Muscle of arm (tissue), 12 donors: Measurements from ENCODE around the gene KCTD20. TPM values are rescaled to one million over a fixed set of nuclear protein-coding genes. Genes with fewer than 3 reads are reported as not detected.

Experiments used
- DNase-seq: peaks from one replicate; pipeline ENCODE4 v3.0.0-alpha.2; 2013
- polyA plus RNA-seq, 12 donors: library from polyadenylated mRNA; unstranded; fragments of 120-200 nt; gene quantifications; one replicate each; pipeline ENCODE4 v1.2.1, GENCODE V29; 2013; ENCODE audit not compliant: insufficient read length in 12 of 12

Gene KCTD20
- polyA plus RNA-seq, 12 donors, result 43.3 to 84.7 (median 51.9) TPM; not detected in 1

- DNase-seq, result no peak
These were observed 48.7 kb downstream of the KCTD20 start for GRCh38 chr6:36491378-36491965.

GRCh38 chr6:36492092-36492491 is 49.3 kb downstream of the KCTD20 start:
- DNase-seq, result no peak

GRCh38 chr6:36492621-36493020 is 49.8 kb downstream of the KCTD20 start:
- no peak for DNase-seq

GRCh38 chr6:36493319-36493718 is 50.5 kb downstream of the KCTD20 start:
- no peak for DNase-seq

GRCh38 chr6:36493859-36494258 is 51.1 kb downstream of the KCTD20 start:
- DNase-seq, result no peak

- no peak for DNase-seq
These were observed 52.3 kb downstream of the KCTD20 start for GRCh38 chr6:36495086-36495485.

- no peak for DNase-seq
These were observed 57.1 kb downstream of the KCTD20 start for GRCh38 chr6:36499918-36500317.

GRCh38 chr6:36501686-36502085 is 58.9 kb downstream of the KCTD20 start:
- no peak for DNase-seq

GRCh38 chr6:36504181-36504580 is 61.4 kb downstream of the KCTD20 start:
- no peak for DNase-seq

GRCh38 chr6:36504982-36505381 is 62.2 kb downstream of the KCTD20 start:
- DNase-seq, result no peak

GRCh38 chr6:36505744-36506534 is 63.1 kb downstream of the KCTD20 start:
- DNase-seq, result no peak

GRCh38 chr6:36506611-36507010 is 63.8 kb downstream of the KCTD20 start:
- DNase-seq, result no peak

- no peak for DNase-seq
These were observed 65.7 kb downstream of the KCTD20 start for GRCh38 chr6:36508532-36508931.

GRCh38 chr6:36510365-36510764 is 67.6 kb downstream of the KCTD20 start:
- DNase-seq, result no peak

- no peak for DNase-seq
These were observed 72.0 kb downstream of the KCTD20 start for GRCh38 chr6:36514554-36515456.

GRCh38 chr6:36515844-36516243 is 73.0 kb downstream of the KCTD20 start:
- no peak for DNase-seq

- DNase-seq, result no peak
These were observed 73.8 kb downstream of the KCTD20 start for GRCh38 chr6:36516559-36516958.

GRCh38 chr6:36516988-36517387 is 74.2 kb downstream of the KCTD20 start:
- no peak for DNase-seq

- no peak for DNase-seq
These were observed 74.6 kb downstream of the KCTD20 start for GRCh38 chr6:36517408-36517807.

GRCh38 chr6:36519352-36519751 is 76.6 kb downstream of the KCTD20 start:
- DNase-seq, result no peak

- DNase-seq, result no peak
These were observed 80.7 kb downstream of the KCTD20 start for GRCh38 chr6:36523451-36523850.

GRCh38 chr6:36523936-36524499 is 81.2 kb downstream of the KCTD20 start:
- DNase-seq, result no peak
